ENCODE results near the gene TMEM174.

- TF ChIP-seq JUND (IDR thresholded peaks at IDR 0.05) (no peak), CTCF (IDR thresholded peaks at IDR 0.05; ENCODE audit: low read depth, low read length, missing input control) (no peak), RXRA (IDR thresholded peaks at IDR 0.05) (no peak), ZBTB33 (IDR thresholded peaks at IDR 0.05) (no peak), MAX (IDR thresholded peaks at IDR 0.05) (no peak), TAF1 (conservative IDR thresholded peaks at IDR 0.05) (no peak), ATF3 (IDR thresholded peaks at IDR 0.05) (no peak), EGR1 (IDR thresholded peaks at IDR 0.05; ENCODE audit: low read depth in 2 of 2) (no peak), REST (IDR thresholded peaks at IDR 0.05) (no peak), HNF4G (IDR thresholded peaks at IDR 0.05) (no peak), RAD21 (IDR thresholded peaks at IDR 0.05) (no peak), YY1 (IDR thresholded peaks at IDR 0.05) (no peak), GABPA (IDR thresholded peaks at IDR 0.05 in 1 of 2, conservative IDR thresholded peaks at IDR 0.05 in 1 of 2) (no peak), SP1 (IDR thresholded peaks at IDR 0.05) (no peak)
Observed at GRCh38 chr5:73135021-73135420, 38.0 kb upstream of the TMEM174 start.
